NCI-H526 (cell line): Measurements from ENCODE around the gene OR11H12.
"Not testable (repeated sequence)": the region's sequence is repeated elsewhere in the genome, so short reads cannot be mapped to it uniquely, and the experiment has no call there.

Experiments used
- DNase-seq, 2 experiments: peaks; one replicate each; lab custom pipeline; 2025; lab: John Stamatoyannopoulos, UW

Gene OR11H12, protein sequence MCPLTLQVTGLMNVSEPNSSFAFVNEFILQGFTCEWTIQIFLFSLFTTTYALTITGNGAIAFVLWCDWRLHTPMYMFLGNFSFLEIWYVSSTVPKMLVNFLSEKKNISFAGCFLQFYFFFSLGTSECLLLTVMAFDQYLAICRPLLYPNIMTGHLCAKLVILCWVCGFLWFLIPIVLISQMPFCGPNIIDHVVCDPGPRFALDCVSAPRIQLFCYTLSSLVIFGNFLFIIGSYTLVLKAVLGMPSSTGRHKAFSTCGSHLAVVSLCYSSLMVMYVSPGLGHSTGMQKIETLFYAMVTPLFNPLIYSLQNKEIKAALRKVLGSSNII

DNA sequence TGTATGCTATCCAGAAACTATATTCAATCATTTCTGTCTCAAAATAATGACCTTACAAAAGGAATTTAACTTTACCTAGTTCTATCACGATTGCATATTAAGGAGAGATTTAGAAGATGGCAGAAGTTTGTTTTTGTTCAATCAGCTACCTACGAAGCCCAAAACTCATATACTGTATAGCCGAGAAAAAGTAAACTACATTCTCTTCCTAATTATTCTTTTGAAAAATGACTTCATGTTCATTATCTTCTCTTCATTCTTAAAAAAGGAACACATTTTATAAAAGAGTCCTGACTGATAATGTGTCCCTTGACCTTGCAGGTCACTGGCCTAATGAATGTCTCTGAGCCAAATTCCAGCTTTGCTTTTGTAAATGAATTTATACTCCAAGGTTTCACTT lies at the start of gene OR11H12:
Gene OR11H12 (plus strand): TSS at position 301 of the 400 bp plus-strand sequence. CDS start 0 bp downstream, at position 301.
- not testable (repeated sequence) for DNase-seq

DNA sequence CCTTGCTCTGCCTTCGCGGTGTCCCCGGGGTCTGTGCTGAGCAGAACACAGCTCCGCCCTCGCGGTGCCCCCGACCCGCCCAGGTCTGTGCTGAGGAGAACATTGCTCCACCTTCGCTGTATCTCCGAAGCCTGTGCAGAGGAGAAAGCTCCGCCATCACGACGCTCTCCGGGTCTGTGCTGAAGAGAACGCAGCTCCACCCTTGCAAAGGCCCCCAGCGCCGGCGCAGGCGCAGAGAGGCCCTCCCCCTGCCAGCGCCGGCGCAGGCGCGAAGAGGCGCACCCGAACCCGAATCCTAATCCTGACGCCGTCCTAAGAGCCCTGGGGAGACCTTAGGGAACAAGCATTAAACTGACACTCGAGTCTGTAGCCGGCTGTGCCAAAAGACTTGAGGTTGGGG lies 18.0 kb upstream of the OR11H12 start:
- DNase-seq, result not testable (repeated sequence)

DNA sequence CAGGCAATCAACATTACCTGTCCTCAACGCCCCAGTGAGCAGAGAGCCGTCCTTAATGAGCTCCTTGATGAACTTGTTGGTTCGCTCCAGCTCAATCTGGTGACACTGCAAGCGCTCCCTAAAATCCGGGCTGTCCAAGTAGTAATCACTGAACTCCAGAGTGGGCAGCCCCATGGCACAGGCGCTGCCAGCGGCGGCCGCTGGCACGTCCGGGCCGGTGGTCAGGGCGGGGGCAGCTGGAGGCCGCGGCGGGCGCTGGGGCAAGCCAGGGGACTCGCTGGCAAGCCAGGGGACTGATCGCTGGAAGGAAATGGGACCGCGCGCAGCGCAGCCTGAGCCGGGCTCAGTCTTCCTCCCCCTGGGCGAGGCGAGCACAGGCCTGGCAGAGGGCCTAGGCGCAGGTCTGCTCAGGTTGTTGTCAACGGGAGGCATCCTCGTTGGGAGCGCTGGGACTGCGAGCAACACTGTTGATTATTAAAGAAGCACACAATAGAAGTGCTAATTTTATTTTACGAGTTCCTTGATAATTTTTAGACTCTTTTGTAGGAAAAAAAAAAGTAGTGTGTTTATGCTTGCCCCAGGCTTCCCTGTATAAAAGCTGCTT lies 25.8 kb downstream of the OR11H12 start:
- DNase-seq, result not testable (repeated sequence)

DNA sequence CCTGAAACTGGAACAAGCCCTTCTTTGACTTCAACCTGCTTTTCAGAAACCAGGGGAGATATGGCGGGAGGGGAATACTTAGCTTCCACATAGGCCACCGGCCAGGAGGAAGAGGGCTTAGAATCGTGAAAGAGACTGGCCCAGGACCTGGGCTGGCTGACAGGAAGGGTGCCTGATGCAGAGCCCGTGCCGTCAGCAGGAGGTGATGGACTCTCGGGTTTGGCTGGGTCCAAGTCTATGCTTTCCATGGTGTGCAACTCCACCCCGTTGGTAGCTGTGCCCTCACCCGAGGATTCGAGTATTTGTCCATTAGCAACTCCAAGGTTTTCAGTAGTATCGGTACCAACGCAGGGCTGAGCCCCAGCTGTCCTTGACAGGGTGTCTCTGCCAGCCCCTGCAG lies 35.1 kb downstream of the OR11H12 start:
- DNase-seq, result not testable (repeated sequence)

DNA sequence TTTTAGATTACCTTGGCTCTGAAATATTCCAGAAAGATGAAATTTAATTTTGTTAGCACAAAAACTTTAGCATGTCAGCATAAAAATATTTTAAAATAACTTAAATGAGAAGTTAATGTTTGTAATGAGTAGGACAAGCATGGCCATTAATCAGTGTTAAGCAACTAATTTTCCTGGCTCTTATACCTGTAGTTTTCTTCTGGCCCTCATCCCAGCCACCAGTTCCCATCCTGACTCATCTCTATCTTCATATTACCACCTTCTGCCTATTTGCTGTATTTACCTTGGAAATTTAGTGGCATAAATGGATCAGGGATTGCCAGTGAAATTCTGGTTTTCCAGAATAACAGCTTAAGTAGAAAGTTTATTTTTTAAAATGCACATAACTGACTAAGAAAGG lies 37.1 kb downstream of the OR11H12 start:
- DNase-seq, result not testable (repeated sequence)

DNA sequence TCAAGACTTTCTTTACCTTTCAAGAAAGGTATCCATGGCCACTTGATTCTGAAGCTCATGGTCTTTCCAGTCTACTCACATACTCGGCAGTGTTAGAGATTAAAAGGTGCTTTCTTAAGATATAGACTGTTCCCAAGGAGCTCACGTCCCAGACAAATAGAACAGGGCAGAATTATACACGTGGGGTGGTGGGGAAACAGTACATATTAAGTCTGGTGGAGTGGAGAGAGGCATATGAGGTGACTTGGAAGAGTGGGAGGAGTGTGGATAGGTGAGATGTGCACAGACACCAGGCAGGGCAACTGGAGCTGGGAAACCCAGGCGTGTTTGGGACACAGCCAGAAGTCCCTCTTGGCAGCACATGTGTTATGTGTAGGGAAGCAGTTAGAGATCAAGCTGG lies 37.9 kb downstream of the OR11H12 start:
- DNase-seq, result not testable (repeated sequence)

DNA sequence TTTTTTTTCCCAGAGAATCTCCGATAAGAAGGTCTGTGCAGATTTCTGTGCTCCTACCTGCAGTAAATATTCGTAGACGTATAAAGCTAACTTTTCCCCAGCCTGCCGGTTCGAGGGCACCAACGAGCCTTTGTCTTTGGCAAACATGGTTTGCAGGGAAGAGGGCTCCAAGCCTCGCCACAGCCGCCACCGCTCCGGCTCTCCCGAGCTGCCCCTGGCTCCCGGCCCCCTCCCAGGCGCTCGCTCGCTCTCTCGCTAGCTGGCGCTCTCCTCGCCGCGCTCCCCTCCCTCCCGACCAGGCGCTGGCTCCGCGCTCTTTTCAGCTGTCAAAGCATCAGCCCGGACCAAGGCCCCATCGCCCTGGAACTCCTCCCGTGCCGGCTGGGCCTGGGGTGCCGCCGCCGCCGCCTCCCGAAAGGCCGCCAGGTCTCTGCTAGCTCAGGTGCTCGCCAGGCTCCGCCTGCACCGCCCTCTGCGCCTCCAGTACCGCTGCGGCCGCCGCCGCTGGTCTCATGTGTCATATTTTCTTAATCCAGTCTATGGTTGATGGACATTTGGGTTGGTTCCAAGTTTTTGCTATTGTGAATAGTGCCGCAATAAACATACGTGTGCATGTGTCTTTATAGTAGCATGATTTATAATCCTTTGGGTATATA lies 45.3 kb downstream of the OR11H12 start:
- not testable (repeated sequence) for DNase-seq
